A673 (cell line): ENCODE data around the gene EBP.

Experiments
- CTCF ChIP-seq: fragments of 300-800, 200-600 bp; sonication (generic); conservative IDR thresholded peaks from 2 replicates; pipeline ENCODE4 v1.5.1; 2017; ENCODE audit warnings: low read depth, mild to moderate bottlenecking, antibody characterized with exemption, low read length, moderate library complexity, mixed read lengths
- EZH2 ChIP-seq: fragments of 200-600 bp; sonication (generic); IDR thresholded peaks from 2 replicates; pipeline ENCODE4 v1.6.1; 2017; ENCODE audit warnings: borderline replicate concordance, low read depth, mild to moderate bottlenecking, mixed read lengths, antibody characterized with exemption, low read length; ENCODE audit not compliant: poor library complexity, severe bottlenecking

- TF ChIP-seq CTCF = no peak
- no peak for TF ChIP-seq EZH2
These were observed 38.4 kb downstream of the EBP start for GRCh38 chrX:48560056-48560455.
